22Rv1 (cell line): ENCODE data around the gene KLHL42.

Experiments
- CTCF ChIP-seq: fragments of 450-650 bp; IDR thresholded peaks from 2 replicates; pipeline ENCODE4 v1.5.1; 2017; ENCODE audit warnings: mild to moderate bottlenecking
- ZFX ChIP-seq: fragments of 450-650 bp; IDR thresholded peaks from 2 replicates; pipeline ENCODE4 v1.6.1; 2017; ENCODE audit warnings: antibody characterized with exemption, borderline replicate concordance

GRCh38 chr12:27769142-27769673 is 10.8 kb upstream of the KLHL42 start:
- TF ChIP-seq CTCF (no peak), ZFX (no peak)
